Measurements from ENCODE around the gene KRTAP3-3.
"Not testable (repeated sequence)": the region's sequence is repeated elsewhere in the genome, so short reads cannot be mapped to it uniquely, and the experiment has no call there.

The KRTAP3-3 gene

DNA sequence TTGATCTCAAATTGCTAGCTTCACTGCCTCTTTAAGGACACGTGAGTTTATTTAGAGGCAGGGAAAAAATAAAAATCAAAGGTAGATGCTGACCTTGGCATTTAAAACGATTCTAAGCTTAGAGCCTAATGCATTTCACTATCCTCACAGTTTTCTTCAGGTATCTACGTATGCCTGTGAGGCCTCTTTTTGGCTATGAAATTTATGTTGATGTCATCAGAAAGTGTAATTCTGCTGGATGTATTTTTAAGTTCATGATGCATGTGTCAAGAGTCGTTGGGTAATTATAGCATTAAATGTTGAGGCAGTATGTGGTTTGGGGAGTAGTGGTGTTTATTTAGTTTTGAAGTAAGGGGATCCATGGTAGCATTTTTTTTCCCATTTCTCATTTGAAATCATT, 10.0 kb upstream of the KRTAP3-3 start:
- no peak for DNase-seq

DNA sequence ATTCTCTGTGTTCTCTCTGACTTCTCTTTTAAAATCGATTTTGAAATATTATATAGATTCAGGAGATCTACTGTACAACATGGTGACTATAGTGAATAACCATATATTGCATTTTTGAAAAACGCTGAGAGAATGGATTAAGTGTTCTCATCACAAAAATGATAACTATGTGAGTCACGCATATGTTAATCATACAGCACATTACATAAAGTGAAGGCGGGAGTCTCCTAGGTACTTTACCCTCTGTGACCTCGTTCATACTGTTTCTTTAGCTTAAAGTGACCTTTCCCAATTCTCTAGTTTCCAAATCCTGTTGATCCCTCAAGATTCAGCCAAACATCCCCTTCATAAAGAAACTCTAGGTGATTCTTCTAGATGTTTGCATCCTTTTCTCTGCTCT, 8.8 kb upstream of the KRTAP3-3 start:
- no peak for DNase-seq

DNA sequence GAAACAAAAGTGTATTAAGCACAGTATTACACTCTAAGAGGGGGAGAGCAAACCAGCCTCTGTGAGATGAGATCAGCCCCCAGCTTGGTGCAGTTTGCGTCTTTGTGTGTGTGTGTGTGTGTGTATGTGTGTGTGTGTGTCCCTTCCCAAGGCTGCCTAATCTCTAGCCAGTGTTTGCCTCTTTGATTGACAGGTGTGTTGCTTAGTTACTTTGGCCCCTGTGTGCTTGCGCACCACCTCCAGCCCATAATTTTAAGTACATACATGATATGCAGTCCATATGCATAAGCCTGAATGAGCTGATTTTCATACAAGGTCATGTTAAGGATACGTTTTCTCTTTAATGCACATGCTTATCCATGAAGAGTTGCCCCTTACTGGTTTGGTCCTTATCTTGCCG, 7.8 kb upstream of the KRTAP3-3 start:
- DNase-seq, result no peak

DNA sequence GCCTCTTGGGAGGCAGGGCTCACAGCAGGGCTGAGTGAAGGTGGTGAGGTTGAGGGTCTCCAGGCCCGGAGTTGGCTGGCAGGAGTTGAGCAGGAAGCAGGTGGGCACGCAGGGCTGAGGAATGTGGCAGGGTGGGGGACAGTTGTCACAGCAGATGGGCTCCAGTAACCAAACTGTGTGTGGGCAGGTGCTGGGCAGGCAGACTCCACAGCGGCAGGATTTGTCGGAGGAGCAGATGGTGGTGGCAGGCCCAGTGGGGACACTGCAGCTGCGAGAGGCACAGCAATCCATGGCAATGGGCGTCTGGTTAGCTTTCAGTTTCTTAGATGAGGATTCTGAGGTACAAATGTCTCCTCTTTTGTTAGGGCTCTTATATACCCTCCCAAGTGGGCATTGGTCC, 5.6 kb upstream of the KRTAP3-3 start, which contains the start of gene KRTAP3-2:
Gene KRTAP3-2 (minus strand): TSS at position 344 of the 400 bp plus-strand sequence. CDS start 53 bp downstream, at position 291.
- DNase-seq, result not testable (repeated sequence)

DNA sequence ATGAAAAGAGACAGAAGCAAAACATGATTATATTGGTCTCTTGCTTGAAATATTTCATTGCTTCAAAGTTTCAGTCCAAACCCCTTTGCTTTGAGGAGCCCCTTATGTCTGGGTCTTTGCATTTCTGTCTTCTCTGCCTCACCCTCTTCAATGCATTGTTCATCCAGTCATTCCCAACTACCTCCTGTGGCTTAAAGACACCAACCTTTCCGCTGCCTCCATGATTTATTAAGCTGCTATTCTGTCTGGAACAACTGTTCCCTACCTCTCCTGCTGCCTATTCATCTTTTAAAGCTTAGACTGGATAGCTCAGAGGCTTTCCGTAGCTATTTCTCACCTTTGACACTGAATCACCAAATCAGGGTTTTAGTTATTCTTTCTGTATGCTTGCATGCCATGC, 3.4 kb upstream of the KRTAP3-3 start:
- no peak for DNase-seq

DNA sequence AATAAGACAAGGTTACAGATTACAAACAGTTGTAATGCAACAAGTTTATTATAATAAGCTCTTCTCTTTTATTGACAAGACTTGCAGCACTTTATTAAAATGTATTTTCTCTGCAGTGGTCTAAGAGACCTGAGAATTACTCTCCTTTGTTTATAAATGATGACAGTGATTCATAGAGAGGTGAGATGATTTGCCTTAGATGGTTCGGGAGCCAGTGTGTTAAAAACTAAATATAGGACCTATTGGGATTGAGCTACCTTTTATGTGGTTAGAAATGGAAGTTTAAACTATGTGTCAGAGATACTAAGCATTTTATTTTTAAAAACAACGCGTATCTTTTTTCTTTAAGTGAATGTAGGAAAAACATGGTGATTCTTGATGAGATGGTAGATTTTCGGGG, 2.9 kb upstream of the KRTAP3-3 start:
- no peak for DNase-seq

DNA sequence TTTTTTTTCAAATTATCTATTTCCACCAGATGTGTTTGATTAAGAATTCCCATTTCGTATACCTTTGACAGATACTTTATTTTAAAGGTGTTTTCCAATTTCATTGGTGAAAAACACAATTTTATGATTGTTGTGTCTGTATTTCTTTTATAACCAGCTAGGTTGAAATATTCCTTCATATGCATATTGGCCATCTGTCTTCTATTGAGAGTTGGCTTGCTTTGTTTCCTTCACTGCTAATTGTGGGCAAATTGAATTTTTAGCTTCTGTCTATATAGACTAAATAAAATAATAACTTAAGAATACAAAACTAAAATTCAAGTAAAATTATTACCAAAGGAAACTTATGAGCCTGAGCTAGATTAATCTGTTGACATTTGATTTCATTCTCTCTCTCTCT, 1.2 kb upstream of the KRTAP3-3 start:
- DNase-seq, result no peak

DNA sequence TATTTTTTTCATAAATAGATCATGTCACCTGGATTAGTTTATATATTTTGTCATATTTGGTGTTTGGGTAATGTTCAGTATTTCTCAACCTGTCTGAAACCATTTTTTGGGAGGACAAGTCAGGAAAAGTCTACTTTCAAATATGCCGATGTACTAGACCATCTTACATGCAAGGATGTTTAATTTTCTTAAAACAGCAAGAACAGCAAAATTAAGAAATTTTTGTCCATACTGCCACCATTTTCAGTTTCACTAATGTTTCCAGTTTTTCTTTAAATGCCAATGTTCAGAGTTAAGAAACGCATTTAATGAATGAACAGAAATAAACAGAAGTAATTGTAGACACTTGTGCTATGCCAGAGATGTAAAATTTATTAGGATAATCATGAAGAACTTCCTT, 880 bp downstream of the KRTAP3-3 start:
- DNase-seq, result no peak

DNA sequence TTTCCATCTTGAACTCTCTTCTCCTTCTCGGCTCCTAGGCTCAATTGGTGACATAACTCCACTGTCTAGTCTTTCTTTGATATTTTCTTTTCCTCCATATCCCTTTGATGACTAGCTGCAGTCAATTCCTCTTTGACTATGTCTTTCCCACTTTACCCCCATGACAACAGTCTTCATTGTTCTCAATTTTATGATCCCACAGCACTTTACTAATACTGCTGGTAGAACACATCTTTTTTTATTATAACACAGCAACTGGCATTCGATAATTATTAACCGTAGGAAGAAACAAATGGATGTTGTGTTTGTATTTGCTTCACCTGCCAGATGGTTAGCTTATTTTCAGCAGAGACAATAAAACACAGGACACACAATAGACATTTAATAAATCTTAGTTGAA, 1.3 kb downstream of the KRTAP3-3 start:
- no peak for DNase-seq

DNA sequence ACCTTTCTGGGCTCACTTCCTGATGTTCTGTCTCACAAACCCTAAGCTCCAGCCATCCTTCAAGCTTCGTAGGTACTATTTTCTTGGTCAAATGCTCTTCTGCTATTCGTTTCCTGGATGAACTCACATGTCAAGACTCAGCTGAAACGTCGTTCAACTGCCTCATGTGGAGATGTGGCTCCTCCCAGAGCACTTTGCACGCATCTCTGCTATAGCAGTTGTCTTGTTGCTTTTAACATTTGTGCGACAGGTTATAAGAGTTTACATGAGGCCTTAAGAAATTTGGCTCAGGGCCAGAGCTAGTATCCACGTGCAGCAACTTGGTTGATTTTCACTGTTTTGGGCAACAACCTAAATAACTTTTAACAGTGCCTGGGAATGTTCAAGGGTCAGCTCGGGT, 7.0 kb downstream of the KRTAP3-3 start:
- DNase-seq, result no peak

DNA sequence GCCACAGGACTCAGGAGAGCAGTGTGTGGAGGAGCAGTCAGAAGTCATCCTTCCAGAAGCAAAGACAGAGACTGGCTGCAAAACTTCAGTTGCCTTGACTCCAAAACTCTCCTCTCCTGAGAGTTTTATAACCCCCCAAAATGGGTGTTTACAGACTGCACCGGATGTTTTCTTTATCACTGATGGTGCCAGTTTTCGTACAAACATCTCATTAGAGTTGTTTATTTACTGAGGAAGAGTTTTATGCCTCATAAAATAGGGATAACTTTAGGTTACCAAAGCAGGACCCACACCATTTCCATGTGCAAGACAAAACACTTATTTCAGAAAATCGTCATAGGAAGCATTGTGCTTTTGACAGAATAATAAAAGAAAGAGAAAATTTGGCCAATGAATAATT, 9.7 kb downstream of the KRTAP3-3 start, which contains the start of gene KRT40:
Gene KRT40 (minus strand): TSS at position 101 of the 400 bp plus-strand sequence. CDS start 53 bp downstream, at position 48.
- no peak for DNase-seq

DNA sequence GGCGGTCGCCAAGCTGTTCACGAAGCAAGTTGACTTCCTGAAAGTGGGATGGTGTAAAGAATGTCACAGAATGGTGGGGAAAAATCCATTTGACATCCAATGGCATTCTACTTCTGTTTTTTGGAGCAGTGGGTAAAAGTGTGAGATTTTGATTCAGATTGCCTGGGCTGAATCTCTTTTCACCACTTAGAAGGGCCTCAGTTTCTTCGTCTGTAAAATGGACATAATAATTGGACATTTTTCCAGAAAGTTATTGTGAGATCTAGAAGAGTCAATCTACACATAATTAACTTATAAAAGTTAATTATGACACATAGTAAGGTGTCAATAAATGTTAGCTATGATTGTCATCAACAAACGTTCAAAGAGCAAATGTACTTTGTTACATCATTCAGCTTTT, 12.8 kb downstream of the KRTAP3-3 start:
- no peak for DNase-seq

DNA sequence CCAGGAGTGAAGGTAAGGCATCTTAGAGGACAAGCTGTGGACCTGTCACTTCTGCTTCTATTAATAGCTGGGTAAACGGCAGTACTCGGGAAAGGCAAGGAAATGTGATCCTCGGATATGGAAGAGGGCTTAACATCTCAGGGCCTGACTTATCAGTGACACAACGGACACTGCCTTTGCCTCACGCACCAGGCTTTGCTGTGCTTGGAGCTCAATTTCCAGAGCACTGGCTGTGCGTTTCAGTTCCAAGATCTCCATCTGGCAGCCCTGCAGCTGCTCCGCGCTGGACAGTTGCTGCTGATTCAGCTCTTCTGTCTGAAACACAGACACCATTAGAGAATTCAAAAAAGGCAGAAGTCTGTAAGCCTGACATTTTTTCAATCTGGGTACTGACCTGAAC, 13.4 kb downstream of the KRTAP3-3 start:
- DNase-seq, result no peak

DNA sequence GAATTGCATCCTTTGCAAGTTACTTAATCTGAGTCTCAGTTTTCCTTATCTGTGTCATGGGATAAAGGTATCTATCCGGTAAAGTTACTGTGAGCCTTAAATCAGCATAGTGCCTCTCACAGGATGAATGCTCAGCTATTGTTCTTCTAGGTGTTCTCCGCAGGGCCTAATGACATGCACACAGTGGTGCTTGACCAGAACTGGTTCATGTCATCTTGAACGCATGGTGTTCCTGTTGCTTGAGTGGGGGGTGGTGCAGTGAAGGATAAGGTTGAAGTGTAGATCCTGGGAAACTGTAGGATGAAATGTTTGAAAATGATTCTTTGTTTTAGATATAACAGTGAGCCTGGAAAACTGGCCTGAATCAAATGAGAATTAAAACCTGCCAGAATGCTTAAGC, 13.8 kb downstream of the KRTAP3-3 start:
- DNase-seq, result no peak

DNA sequence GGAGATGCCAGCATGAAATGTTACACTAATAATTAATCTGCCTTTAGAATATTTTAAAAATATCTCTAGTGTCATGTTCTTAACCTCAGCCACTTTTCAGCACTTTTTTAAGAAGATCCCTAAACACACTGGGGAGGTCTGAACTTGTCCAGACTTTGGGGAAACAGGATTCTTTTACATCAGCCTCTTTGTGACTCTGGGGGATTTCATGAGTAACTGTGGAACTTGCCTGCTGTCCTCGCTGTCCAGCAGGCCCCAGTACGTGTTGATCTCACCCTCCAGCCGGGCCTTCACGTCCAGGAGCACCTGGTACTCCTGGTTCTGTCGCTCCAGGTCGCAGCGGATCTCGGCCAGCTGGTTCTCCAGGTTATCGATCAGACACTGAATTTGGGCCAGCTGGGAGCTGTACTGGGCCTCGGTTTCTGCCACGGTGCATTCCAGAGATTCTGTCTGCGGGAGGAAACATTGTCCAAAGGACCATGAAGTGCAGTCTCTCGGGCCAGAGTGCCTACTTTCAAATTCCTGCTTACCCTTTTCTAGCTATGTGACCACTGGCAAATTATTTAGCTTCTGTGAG, 15.3 kb downstream of the KRTAP3-3 start:
- no peak for DNase-seq

DNA sequence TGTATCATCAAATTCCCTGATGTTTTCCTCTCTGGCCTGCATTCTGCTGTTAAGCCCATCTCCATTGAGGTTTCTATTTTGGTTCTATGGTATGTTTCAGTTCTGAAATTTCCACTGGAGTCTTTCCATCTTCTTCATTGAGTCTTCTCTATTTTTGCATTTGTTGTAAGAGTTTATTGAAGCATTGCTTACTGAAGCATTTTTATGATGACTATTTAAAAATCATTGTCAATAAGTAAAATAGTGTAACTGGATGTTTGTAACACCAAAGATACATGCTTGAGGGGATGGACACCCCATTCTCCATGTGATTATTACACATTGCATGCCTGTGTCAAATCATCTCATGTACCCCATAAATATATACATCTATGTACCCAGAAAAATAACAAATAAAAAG, 18.4 kb downstream of the KRTAP3-3 start:
- no peak for DNase-seq

DNA sequence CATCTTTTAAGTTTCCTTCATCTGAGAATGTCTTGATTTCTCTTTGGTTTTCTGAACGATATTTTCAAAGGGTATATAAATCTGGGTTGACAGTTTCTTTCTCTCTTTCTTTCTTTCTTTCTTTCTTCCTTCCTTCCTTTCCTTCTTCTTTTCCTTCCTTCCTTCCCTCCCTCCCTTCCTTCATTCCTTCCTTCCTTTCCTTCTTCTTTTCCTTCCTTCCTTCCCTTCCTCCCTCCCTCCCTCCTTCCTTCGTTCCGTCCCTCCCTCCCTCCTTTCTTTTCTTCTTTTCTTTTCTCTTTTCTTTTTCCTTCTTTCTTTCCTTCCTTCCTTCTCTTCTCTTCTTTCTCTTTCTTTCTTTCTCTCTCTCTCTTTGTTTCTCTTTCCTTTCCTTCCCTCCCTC, 19.6 kb downstream of the KRTAP3-3 start:
- no peak for DNase-seq

DNA sequence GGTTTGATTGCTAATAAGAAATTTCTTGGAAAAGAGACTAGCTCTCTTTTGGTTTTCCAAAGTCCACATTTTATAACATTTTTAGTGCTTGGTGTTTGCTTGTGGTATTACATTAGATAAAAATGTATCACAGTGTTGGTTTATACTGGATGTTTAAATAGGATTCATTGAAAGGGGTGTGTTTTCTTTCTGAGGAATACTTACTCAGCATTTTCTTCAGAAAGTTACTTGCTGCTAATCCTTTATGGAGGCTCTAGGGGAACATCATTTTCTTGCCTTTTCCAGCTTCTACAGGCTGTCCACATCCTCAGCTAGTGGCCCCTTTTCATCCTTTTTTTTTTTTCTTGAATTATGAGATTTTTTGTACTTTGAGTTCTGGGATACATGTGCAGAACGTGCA, 26.4 kb downstream of the KRTAP3-3 start:
- no peak for DNase-seq

DNA sequence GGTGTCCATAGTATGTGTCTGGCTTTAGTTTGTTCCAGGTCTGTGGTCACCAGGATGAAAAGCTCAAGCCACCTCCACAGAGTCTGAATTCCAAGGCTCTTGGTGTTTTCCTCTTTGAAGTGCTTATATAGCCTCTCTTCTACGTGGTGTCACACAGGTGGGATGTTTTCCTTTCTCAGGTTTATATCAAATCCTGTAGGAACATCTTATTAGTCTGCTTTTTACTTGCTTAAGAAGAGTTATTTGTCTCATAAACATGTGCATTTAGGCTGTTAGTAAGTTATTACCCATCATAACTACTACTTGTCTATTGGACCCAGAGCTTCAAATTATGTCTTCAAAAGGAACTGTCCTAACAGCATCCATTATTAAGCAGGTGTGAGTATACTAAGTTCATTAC, 27.1 kb downstream of the KRTAP3-3 start, which contains the start of gene KRT39:
Gene KRT39 (minus strand): TSS at position 101 of the 400 bp plus-strand sequence. CDS start 92 bp downstream, at position 9.
- no peak for DNase-seq

DNA sequence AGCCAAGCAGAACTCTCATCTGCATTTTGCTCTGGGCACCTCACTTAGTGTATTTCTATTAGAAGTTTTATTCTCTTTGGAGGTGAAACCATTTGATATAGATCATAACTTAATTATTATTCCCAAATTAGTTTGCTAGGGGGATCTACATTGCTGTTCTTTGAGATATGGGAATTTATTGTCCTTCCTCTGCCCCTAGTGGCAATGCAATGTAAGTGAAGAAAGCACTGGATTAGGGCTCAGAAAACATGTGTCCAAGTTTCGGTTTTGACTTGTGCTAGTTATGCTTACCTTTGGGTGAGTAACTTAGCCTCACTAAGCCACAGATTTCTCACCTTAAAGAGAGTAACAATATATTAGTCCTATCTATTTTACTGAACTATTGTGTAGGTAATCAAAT, 30.1 kb downstream of the KRTAP3-3 start:
- DNase-seq, result no peak

DNA sequence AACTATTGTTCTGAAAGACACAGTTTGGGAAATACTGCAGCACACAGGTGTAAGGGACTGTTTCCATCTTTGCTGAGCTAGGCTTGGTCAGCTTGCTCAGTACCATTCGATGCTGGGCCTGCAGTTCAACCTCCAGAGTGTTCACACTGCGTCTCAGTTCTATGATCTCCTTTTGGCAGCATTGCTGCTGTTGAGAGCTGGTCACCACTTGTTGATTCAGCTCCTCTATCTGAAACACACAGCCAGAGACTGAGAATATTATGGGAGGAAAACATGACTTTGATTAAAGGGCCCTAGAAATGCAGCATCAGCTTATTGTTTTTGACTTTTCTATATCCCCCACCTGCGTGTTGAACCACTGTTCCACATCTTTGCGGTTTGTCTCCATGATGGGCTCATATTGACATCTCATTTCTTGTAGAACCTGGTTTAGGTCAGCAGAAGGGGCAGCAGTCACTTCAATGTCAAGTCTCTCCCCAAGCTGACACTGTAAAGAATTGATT, 31.9 kb downstream of the KRTAP3-3 start:
- DNase-seq, result no peak

DNA sequence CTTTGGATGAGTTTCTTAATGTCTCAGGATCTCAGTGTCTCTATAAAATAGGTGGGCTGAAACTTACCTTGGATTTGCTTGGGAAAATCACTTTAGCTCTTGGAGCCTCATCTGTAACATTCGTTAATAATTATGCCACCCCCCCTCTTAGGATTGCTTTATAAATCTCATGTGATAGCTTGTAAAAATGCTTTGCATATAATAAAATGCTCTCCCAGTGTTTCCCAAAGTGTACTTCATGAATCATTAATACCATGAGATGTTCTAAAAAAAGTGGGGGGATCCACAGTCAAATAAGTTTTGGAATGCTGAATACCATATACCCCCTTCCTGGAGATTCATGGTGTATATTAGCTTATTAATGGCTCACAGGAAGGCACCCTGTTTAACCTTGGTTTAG, 32.4 kb downstream of the KRTAP3-3 start:
- no peak for DNase-seq

DNA sequence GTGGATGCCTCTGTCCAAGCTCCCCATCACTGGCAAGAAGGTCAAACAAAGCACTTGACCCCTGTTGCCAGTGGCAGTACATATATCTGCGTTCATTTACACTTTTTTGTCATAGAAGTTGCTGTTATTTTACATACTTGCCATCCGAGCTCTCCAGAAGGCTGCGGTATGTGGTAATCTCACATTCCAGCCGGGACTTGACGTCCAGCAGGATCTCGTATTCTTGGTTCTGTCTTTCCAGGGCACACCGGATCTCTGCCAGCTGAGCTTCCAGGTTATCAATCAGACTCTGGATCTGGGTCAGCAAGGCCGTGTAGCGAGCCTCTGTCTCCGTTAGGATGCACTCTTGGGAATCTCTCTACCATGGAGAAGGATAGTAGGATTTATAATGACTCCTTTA, 33.8 kb downstream of the KRTAP3-3 start:
- DNase-seq, result no peak

DNA sequence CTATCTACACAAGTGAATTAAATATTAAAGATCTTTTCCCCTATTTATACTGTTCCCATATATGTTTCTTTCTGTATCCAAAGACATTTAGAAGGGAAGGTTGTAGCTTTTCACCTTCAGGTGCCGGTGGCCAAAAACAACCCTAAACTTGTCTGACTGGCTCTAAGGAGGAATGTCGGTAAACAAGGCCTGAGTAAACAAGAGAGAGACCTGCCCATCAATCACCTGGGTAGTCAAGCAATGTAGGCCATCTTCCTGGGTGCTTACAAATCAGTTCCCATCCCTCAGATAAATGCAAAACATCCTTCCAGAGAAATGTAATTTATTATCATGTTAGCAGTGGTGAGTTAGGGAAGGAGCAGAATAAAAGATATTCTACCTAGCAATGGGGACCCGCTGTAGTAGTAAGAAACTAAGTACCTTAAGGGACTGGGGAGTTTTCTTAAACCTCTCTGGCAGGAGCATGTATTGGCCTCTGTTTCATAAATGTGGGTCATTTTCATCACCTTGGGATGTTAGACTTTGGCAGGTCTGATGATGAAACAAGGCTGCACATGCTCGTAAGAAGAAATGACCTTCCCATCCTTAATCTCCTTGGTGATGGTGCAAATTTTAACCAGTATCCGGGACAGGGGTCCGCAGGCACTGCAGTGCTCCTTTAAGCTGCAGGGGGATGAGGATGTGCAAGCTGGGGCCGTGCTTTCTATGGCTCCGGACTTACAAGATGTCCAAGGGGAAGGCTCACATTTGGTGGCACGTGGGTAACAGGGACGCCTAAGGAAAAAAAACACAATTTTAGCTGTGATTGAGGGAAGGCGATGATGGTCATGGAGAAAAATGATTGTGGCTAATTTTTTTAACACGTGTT, 35.6 kb downstream of the KRTAP3-3 start:
- DNase-seq, result no peak

All from SHP77 treated with DMSO at 0.1 percent for 48 hours (cell line).